ENCODE measurements around the gene PSMG3.

Gene PSMG3

DNA sequence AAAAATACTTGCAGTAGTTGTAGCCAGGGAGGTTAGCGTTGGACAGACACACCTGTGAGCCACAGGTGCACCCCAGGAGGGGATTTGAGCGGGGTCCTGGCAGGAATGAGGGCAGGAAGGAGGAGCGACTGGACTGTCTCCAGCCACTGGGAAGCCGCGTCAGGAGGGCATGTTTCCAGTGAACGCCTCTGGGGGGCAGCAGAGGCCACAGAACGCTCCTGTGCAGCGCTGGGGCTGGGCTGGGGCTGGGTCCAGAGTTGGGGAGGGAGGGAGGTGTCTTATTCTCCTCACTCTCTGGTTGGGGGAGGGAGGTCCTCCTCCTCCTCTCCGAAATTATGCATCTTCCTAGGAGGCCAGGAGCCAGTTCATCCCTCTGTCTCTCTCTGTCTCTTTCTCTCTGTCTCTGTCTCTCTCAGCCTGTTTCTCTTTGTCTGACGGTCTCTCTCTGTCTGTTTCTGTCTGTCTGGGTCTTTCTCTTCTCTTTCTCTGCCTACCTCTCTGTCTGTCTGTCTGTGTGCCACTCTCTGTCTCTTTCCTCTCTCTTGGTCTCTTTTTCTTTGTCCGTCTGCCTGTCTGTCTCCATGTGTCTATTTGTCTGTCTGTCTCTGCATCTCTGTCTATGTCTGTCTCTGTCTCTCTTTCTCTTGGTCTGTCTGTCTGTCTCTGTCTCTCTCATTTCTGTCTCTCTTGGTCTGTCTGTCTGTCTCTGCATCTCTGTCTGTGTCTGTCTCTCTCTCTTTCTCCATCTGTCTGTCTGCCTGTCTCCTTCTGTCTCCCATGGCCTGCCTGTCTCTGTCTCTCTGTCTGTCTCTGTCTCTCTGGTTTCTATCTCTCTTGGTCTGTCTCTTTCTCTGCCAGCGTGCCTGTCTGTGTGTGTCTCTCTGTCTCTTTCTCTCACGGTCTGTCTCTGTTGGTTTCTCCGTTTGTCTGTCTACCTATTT, 9.9 kb upstream of the PSMG3 start:
- peak; percentile 38 for DNase-seq (ENCODE audit: low spot score)

DNA sequence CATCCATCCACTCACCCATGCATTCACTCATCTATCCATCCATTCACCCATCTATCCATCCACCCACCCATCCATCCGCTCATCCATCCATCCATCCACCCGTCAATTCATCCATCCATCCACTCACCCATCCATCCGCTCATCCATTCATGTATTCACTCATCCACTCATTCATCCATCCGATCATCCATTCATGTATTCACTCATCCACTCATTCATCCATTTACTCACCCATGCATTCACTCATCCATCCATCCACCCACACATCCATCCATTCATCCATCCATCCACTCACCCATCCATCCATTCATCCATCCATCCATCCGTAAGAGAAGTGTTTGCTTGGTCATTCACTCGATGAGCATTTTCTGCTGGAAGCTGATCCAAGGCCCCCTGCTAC, 8.7 kb upstream of the PSMG3 start:
- no peak for DNase-seq (ENCODE audit: low spot score)

DNA sequence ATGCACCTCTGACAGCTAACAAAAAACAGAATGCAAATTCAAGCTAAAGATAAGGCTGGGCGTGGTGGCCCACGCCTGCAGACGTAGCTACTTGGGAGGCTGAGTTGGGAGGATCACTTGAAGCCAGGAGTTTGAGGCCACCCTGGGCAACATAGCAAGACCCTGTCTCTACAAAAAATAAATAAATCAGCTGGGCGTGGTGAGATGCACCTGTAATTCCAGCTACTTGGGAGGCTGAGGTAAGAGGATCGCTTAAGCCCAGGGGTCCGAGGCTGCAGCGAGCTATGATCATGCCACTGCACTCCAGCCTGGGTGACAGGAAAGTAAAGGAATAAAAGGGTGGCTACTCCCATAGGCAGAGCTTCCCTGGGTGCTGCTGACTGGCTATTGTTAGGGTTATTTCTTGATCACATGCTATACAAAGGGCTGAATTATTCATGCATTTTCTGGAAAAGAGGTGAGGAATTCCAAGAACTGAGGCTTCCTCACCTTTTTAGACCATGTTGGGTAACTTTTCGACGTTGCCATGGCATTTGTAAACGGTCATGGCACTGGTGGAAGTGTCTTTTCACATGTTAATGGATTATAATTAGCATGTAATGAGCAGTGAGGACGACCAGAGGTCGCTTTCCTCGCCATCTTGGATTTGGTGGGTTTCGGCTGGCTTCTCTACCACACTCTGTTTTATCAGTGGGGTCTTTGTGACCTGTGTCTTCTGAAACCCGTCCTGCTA, 6.9 kb upstream of the PSMG3 start:
- DNase-seq (ENCODE audit: low spot score): no peak

DNA sequence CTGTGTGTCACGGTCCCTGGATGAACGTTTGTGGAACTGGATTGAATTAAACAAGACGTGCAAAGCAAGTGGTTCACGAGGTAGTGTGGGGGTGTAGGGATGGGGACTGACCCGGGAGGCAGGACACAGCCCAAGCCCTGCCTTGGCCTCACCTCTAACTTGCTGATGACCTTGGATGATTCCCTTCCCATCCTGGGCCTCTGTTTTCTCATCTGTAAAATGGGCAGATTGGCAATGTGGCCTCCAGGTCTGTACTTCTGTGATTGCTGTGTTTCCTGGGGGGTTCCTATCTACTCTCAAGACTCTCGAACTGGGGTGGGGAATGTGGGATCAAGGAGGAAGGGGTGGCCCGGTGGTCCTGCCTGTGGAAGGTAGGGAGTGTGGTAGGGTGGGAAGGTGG, 6.0 kb upstream of the PSMG3 start:
- DNase-seq (ENCODE audit: low spot score): no peak

DNA sequence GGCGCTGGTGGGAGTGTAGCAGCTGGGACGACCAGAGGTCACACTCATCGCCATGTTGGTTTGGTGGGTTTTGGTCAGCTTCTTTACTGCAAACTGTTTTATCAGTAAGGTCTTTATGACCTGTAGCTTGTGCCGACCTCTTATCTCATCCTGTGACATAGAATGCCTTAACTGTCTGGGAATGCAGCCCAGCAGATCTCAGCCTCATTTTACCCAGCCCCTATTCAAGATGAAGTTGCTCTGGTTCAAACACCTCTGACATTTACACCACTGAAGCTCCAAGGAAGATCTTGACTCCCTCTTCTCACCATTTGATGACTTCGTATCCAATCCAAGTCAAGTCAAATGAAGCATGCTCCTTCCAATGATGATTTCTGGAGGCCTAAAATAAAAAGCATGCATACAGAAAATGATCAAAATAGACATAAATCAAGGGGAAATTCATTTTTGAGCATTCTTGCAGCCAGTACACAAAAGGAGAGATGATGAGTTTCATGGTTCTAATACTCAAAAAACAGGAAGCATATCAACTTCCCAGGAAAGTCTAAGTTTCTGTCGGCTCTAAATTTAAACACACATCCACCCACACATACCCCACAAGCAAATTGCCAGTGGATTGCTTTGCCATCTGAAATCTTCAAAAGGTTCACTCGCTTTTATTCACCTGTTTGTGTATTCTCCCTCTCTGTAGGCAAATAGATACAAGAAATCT, 2.4 kb upstream of the PSMG3 start:
- no peak for DNase-seq (ENCODE audit: low spot score)

DNA sequence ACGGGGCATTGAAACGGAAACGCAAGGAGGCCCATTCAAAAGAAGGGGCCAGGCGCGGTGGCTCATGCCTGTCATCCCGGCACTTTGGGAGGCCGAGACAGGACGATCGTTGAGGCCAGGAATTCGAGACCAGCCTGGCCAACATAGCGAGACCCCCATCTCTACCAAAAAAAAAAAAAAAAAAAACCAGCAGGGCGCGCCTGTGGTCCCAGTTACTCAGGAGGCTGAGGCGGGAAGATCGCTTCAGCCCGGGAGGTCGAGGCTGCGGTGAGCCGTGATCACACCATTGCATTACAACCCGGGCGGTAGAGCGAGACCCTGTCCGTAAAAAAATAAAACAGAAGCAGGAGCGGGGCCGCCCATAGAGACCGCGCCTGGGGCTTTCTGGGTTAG, 396 bp downstream of the PSMG3 start:
- DNase-seq (ENCODE audit: low spot score): no peak

DNA sequence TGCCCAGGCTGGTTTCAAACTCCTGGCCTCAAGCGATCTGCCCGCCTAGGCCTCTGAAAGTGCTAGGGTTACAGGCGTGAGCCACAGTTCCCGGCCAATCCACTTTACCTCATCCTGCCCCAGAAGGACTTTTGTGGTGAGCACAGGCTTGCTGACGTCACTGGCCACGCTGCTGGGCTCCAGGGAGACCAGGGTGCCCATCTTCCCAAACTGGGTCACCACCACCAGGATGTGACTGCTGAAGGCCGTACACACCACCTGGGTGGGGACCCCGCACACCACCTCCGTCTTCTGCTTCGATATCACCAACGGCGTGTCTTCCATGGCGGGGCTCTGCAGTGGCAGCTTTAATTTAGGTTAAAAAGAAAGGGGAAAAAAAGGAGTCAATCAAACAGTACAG, 816 bp downstream of the PSMG3 start:
- no peak for DNase-seq (ENCODE audit: low spot score)

DNA sequence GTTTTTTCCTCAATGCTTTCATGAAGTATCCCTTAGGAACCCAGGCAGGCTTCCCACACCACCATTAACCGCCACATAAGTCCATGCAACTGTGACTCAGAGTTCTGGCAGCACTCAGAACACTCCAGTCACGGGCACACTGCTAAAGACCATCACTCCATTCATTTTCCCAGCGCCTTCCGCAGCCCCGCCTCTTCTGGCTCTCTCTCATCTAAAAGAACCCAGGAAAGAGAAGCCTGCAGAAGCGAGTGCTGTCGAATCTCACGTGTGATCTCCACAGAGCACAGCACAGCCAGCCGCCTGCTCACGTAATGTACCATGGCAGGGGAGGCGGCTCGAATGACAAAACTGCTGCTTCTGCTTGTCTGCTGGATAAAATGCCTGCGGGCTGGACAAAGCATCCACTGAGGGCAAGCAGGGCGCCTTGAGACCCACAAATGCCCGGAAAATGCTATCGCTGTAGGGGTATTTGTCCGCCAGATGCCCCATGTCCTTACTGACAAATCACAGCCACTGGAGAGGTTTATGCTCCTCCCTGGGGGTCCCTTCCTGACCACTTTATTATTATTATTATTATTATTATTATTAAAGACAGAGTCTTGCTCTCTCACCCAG, 1.8 kb downstream of the PSMG3 start:
- DNase-seq (ENCODE audit: low spot score): no peak

DNA sequence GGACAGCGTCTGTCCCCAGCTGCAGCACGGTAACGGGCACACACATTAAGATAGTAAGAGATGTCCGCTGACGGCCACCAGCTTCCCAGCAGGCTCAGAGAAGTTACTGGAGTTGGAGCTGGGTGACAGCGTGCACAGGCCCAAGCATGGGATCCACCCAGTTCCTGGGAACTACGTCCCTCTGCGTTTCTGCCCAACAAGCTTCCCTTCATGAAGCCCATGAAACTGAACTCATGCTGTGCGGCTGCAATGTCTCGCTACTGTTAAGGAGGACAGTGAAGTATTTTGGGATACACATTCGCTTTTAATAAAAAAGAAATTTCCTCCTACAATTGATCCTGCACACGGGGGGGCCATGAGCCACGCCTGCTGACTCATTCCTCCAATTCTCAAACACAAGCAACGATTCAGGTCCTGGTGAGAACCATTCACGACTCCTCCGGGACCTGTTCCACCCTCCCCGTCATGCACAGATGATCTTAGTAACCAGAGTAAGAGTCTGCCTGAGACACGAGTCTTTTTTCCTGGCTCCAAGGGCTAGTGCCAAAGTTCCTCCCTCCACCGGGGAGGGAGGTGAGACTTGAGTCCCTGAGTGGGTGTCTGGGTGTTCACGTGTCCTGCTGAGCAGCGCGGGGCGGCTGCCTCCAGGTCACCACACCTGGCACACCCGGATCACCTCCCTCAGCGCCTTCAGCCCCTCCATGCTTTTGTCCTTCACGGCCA, 2.6 kb downstream of the PSMG3 start:
- DNase-seq (ENCODE audit: low spot score): peak; percentile 46

DNA sequence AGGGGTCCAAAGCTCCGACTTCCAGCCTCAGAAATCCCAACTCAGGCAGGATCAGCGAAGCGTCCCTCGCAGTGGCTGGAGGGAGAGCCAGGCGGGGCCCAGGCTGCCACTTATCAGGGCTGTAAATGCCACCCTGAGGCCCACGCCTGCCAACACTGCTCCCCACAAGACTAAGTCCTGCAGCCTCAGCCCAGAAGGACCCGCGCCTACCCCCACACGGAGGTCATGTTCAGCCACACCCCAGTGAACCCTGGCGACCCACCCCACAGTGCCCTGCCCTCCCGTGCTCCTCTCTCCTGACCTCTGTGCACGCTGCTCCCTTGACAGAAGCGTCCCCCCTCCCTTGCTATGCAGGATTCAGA, 3.2 kb downstream of the PSMG3 start:
- DNase-seq (ENCODE audit: low spot score): no peak

DNA sequence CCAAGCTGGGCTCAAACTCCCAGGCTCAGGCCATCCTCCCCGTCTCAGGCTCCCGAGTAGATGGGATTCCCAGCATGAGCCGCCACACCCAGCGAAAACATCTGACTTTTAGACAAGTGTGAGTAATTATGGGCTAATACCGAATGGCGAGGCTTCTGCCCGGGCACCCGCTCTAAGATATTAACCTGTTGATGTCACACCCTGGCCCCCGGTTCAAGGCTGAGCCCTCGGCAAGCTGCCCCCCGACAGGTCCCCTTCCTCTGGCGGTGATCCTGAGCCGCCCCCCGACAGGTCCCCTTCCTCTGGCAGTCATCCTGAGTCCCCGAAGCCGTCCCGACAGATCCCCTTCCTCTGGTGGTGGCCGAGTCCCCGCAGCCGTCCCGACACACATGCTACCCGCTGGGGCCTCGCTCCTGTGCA, 5.2 kb downstream of the PSMG3 start:
- DNase-seq (ENCODE audit: low spot score): no peak

DNA sequence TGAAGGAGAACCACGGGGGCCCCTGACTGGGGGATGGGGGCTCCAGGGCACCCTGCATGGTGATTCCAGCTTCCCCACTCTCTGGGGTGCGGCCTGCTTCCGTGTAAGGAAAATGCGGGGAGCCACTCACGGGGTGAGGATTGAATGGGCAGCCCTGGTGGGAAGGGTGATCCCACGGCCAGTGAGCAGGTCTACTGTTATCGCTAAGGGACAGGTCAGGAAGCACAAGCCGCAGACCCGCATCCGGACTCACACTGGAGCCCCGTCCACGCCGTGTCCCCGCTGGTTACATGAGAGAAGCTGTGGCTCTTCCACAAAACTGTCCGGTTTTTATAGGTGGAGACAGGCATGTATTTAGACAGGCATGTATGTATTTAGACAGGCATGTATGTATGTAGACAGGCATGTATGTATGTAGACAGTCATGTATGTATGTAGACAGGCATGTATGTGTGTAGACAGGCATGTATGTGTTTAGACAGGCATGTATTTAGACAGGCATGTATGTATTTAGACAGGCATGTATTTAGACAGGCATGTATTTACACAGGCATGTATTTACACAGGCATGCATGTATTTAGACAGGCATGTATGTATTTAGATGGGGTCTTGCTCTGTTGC, 5.7 kb downstream of the PSMG3 start:
- DNase-seq (ENCODE audit: low spot score): no peak

DNA sequence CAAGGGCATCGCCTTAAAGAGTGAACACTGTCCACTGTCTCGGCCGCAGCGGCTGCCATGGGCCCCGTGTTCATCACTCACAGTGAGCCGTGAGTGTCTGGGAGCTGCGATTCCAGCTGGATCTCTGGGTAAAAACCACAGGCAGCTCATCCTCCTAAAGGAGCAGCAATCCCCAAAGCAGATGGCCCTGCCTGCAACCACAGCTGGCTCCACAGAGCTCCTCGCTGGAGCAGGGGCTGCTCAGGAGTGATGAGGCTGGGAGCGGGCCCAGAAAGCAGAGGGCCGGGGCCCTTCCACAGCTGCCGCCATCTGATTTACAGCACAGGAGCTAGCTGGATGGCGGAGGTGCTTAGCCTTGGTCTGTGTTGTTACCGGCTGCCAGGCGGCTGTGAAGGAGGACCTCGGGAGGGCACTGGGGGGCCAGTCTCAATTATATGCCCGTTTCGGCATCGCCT, 7.2 kb downstream of the PSMG3 start:
- no peak for DNase-seq (ENCODE audit: low spot score)

DNA sequence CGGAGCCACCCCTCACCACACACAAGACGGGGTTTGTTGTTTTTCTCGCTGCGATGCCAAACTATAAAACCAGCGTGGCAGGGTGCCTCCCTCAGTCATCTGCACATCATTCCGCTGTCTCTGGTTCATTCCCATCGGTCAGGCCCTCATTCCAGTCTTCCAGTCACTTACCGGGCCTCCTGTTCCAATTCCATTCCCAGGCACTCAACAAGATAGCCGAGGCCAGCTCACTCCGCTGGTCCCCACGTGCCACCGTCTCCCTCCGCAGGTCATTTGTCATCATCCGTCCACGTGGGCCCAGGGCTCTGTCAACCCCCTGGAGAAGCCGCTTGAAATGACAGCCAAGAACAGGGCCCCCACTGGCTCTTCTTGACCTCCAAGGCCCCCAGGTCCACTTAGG, 7.7 kb downstream of the PSMG3 start:
- no peak for DNase-seq (ENCODE audit: low spot score)

DNA sequence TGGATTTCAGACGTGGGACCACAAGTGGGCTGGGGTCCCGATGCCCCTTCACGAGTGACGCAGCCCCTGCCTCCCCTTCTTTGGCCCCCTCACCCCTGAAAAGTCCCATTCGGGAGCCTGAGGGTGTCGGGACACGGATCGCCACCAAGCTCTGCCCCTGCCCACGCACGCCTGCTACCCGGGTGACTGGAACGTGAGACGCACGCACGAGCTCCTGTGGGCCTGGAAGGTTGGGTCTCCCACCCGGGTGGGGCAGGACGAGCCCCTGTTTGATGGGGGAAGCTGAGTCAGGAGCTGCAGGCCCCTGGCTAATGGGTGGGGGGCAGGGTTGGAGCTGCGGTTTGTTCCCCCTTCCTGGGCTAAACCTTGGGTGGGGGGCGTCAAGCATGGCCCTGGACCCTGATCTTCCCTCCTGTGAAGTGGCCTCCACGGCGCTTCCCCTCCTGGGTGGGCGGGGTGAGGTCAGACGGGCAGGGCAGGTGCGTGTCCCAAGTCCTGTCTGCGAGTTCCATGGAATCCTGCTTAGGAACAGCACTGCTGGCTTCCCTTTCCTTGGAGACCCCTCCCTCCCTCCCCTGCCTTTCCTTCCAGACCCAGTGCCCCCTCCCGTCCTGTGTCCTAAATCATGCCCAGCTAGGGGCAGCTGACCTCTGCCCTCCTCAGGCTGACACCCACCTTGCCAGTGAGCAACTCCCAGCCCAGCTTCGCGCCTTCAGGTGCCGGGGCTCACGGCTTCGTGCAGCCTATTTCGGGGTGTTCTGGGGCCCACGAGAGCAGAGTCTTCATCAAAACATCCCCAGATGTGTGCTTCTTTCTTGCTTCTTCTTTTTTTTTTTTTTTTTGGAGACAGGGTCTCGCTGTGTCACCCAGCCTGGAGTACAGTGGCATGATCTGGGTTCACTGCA, 8.5 kb downstream of the PSMG3 start:
- no peak for DNase-seq (ENCODE audit: low spot score)

DNA sequence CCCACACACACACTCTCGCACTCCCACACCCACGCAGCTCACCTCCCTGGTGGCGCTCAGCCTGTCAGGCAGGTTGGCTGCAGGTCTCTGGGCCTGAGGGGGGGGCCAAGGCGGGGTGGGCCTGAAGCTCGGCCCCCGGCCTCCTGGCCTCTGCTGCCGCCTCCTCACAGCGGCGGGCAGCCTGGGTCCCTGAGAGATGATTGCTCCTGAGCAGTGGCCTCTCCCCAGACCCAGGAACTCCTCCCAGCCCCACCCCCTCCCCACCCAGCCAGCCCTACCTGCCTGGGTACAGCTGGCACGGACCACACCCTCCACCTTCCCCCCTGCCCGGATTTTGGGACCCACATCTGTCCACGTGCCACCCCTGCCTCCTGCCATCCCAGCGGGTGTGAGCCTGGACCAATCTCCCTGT, 9.2 kb downstream of the PSMG3 start:
- no peak for DNase-seq (ENCODE audit: low spot score)

DNA sequence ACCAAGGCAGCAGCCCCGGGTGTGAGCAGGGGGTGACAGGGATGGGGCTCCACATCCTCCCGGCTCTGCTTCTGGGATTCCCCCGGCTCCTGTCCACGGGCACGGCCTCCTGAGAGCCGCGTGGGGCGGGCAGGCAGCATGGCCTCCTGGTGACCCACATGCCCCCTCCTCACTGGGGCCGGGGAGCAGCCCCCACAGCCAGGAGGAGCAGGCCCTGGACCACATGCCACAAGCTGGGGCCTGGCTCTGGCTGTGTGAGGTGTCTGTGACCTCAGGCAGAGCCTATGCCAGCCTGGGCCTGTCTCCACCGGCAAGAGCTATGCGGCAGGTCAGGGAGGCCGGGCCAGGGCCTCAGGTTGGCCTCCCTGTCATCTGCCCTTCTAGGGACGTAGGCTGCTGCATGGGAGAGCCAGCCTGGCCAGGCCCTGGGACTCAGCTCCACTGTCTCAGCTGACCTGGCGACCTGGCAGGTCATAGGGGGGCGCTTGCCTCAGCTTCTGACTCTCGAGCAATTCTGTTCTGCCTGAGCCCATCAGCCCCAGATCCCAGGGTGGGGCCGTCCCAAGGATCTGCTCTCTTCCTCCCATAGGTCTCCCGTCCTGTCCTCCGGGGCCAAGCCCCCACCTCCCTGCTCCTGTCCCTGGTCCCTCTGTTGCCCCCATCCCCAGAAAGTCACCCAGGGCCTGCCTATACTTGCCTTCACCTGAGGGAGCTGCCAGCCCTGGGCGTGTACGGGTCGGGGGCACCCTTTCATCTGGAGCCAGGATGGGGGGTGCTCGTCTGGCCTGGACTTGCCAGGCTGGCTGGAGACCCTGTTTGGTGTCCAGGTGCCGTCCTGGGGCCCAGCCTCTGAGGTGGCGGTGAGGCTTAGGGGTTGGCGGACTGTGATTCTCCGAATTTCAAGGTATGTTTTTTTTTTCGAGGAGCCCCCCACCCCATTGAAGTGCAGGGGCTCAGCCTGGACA, 9.9 kb downstream of the PSMG3 start:
- DNase-seq (ENCODE audit: low spot score): no peak

DNA sequence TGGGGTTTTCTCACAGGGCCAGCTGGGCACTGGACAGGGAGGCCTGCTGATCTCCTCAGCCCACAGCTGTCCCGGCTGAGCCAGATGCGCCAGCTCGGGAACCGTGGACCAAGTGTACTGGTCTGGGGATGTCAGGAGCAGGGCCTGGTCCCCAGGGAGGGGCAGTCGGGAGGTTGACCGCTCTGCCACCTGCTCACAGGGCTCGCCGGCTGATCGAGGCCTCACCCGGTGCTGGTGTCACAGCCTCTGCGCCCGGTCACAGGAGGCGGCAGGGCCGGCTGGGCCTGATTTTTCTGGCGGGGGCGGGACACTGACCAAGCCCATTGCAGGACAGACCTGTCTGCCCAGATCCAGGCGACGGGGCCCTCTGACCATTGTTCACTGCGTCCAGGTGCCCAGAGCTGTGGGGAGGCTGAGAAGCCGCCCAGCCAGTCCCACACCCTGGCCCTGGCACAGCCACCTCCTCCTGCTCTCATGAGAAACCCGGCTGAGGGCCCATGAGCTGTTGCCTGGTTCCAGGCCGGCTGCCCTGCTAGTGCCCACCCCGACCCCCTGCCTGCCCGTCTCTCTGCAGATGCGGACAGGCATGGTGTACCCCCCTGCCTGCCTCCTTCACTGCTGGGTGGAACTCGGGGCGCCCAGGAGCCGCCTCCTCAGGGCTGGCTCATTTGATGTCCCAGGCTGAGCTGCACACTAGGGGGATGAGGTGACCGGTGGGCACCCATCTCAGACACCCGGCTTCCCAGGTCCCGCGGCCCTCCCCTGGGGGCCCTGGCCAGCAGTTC, 10.8 kb downstream of the PSMG3 start:
- no peak for DNase-seq (ENCODE audit: low spot score)

Measured in putamen (tissue), 1 donor.